H1 (cell line): ENCODE results near the gene GALNT1. TPM values are rescaled to one million over a fixed set of nuclear protein-coding genes. Genes with fewer than 3 reads are reported as not detected.

Source experiments
- RBBP5 ChIP-seq: IDR thresholded peaks from 2 replicates; pipeline ENCODE4 v1.7.1; 2012; ENCODE audit warnings: low read depth, mild to moderate bottlenecking, inconsistent platforms, low read length, moderate library complexity, borderline replicate concordance
- USF2 ChIP-seq: IDR thresholded peaks from 2 replicates; pipeline ENCODE4 v1.6.1; 2011; ENCODE audit warnings: low read length, improper control_type of control experiment
- polyA plus RNA-seq, 7 experiments: library from polyadenylated mRNA; depleted of rRNA in 3 of 7; stranded (reverse) in 5 of 7; unstranded in 2 of 7; fragments of >200 nt in 5 of 7; fragments of 200-250 nt in 2 of 7; gene quantifications; 1 replicate in 5 of 7; 2 replicates in 1 of 7; 4 replicates in 1 of 7; pipeline versions ENCODE4 v1.2.1 to v1.2.3, GENCODE V29; 2011 to 2013; ENCODE audit warnings: missing spikeins in 2 of 7, mixed read lengths in 2 of 7
- total RNA-seq: library from RNA; stranded (reverse); fragmentation: NEBNext Ultra II Directional; extraction: Animal tissue kit (Norgen Biotek cat#: 25700); gene quantifications from 2 replicates; pipeline ENCODE4 v1.2.1, GENCODE V29; 2021

The GALNT1 gene
- total and polyA plus RNA-seq, 2 of the 8 experiments (the other 6 are each of a cell fraction or from before 2014, with no cell fraction given): 22.4 to 101 TPM

- no peak for TF ChIP-seq USF2
- no peak for TF ChIP-seq RBBP5
Measured at GRCh38 chr18:35566019-35566418, 15.5 kb upstream of the GALNT1 start (continued).
